GM23338 (cell line): ENCODE results near the gene AGAP1. TPM values are rescaled to one million over a fixed set of nuclear protein-coding genes. Genes with fewer than 3 reads are reported as not detected.
A peak's percentile ranks its signal among the peaks of the same experiment; 100 is the strongest.

ENCODE experiments used
- ATAC-seq: fragments of 200-7000 bp; cut with Tn5 transposase; 3 replicates; pipeline ENCODE4 v1.9.1; 2020
- DNase-seq: peaks from one replicate; pipeline ENCODE4 v3.0.0-alpha.2; 2015; ENCODE audit warnings: low spot score
- H2AFZ ChIP-seq: fragments of 200-600 bp; sonication (generic); 2 replicates; pipeline ENCODE4 v1.8.0; 2016; ENCODE audit warnings: antibody characterized with exemption, mild to moderate bottlenecking, moderate library complexity
- H3F3A ChIP-seq: fragments of 200-600 bp; sonication (generic); replicated peaks from 2 replicates; pipeline ENCODE4 v1.8.0; 2017; ENCODE audit warnings: antibody characterized with exemption, mixed run types, low read depth
- H3K27ac ChIP-seq: fragments of 200-600 bp; sonication (generic); 2 replicates; pipeline ENCODE4 v1.6.1; 2016; ENCODE audit warnings: low read depth
- H3K27me3 ChIP-seq: fragments of 200-600 bp; sonication (generic); 2 replicates; pipeline ENCODE4 v1.8.0; 2016; ENCODE audit warnings: mild to moderate bottlenecking, mixed run types, moderate library complexity; ENCODE audit not compliant: insufficient read depth
- H3K36me3 ChIP-seq: fragments of 200-600 bp; sonication (generic); 2 replicates; pipeline ENCODE4 v1.8.0; 2016; ENCODE audit warnings: mild to moderate bottlenecking; ENCODE audit not compliant: insufficient read depth
- H3K4me1 ChIP-seq: fragments of 200-600 bp; sonication (generic); 2 replicates; pipeline ENCODE4 v1.8.0; 2016; ENCODE audit warnings: mild to moderate bottlenecking, moderate library complexity; ENCODE audit not compliant: insufficient read depth
- H3K4me2 ChIP-seq: fragments of 200-600 bp; sonication (generic); 2 replicates; pipeline ENCODE4 v1.7.1; 2017; ENCODE audit warnings: mixed run types
- H3K4me3 ChIP-seq: fragments of 200-600 bp; sonication (generic); 2 replicates; pipeline ENCODE4 v1.6.1; 2016; ENCODE audit warnings: mixed run types
- H3K79me2 ChIP-seq: fragments of 200-600 bp; sonication (generic); replicated peaks from 2 replicates; pipeline ENCODE4 v1.8.0; 2017; ENCODE audit warnings: mild to moderate bottlenecking; ENCODE audit not compliant: insufficient read depth
- H3K9me2 ChIP-seq: fragments of 200-600 bp; sonication (generic); 2 replicates; pipeline ENCODE4 v1.8.0; 2017; ENCODE audit not compliant: insufficient read depth
- H4K20me1 ChIP-seq: fragments of 200-600 bp; sonication (generic); replicated peaks from 2 replicates; pipeline ENCODE4 v1.8.0; 2017; ENCODE audit warnings: mild to moderate bottlenecking; ENCODE audit not compliant: insufficient read depth
- H3K27ac Mint-ChIP-seq: 2 replicates; pipeline ENCODE4 v1.8.0; 2020; ENCODE audit warnings: inconsistent platforms, mild to moderate bottlenecking, moderate library complexity, mixed read lengths
- H3K27me3 Mint-ChIP-seq: 3 replicates; pipeline ENCODE4 v1.8.0; 2022; ENCODE audit warnings: low read depth, mild to moderate bottlenecking, moderate library complexity, mixed read lengths, inconsistent platforms; ENCODE audit not compliant: insufficient read depth, poor library complexity
- H3K36me3 Mint-ChIP-seq: 3 replicates; pipeline ENCODE4 v1.8.0; 2021; ENCODE audit warnings: low read depth, mild to moderate bottlenecking, inconsistent platforms, moderate library complexity, mixed read lengths
- H3K4me1 Mint-ChIP-seq: 3 replicates; pipeline ENCODE4 v1.8.0; 2020; ENCODE audit warnings: mild to moderate bottlenecking, inconsistent platforms, mixed read lengths
- H3K4me3 Mint-ChIP-seq: 3 replicates; pipeline ENCODE4 v1.8.0; 2021; ENCODE audit warnings: moderate library complexity, mild to moderate bottlenecking, inconsistent platforms, mixed read lengths
- H3K9me3 Mint-ChIP-seq: 3 replicates; pipeline ENCODE4 v1.8.0; 2020; ENCODE audit warnings: moderate library complexity, mild to moderate bottlenecking, inconsistent platforms, mixed read lengths
- CTCF ChIP-seq, 2 experiments: fragments of 200-600 bp in 1 of 2; sonication (generic) in 1 of 2; conservative IDR thresholded peaks; 2 replicates each; pipeline versions ENCODE4 v1.5.1 to v1.6.1; 2016 to 2017; ENCODE audit warnings: antibody characterized with exemption in 2 of 2, low read depth in 2 of 2, mild to moderate bottlenecking in 2 of 2, moderate library complexity in 1 of 2
- ETS1 ChIP-seq: IDR thresholded peaks from 2 replicates; pipeline ENCODE4 v1.6.1; 2016; ENCODE audit warnings: antibody characterized with exemption
- EZH2 ChIP-seq: fragments of 200-600 bp; sonication (generic); IDR thresholded peaks from one replicate; pipeline ENCODE4 v1.8.0; 2017; ENCODE audit warnings: antibody characterized with exemption, mild to moderate bottlenecking, low read depth; ENCODE audit not compliant: unreplicated experiment
- EZH2phosphoT487 ChIP-seq: fragments of 200-600 bp; sonication (generic); IDR thresholded peaks from one replicate; pipeline ENCODE4 v1.8.1; 2018; ENCODE audit warnings: antibody characterized with exemption; ENCODE audit not compliant: unreplicated experiment
- JUNB ChIP-seq: IDR thresholded peaks from one replicate; pipeline ENCODE4 v1.6.1; 2016; ENCODE audit warnings: antibody characterized with exemption; ENCODE audit not compliant: unreplicated experiment
- REST ChIP-seq: IDR thresholded peaks from one replicate; pipeline ENCODE4 v1.6.1; 2018; ENCODE audit warnings: antibody characterized with exemption; ENCODE audit not compliant: unreplicated experiment
- STAT1 ChIP-seq: IDR thresholded peaks from one replicate; pipeline ENCODE4 v1.6.1; 2016; ENCODE audit warnings: antibody characterized with exemption; ENCODE audit not compliant: unreplicated experiment
- ZNF114 ChIP-seq: fragments of 250-450 bp; sonication (Bioruptor Pico); IDR thresholded peaks from 2 replicates; pipeline ENCODE4 v1.5.0; 2020; ENCODE audit warnings: mild to moderate bottlenecking, moderate library complexity
- polyA plus RNA-seq: library from polyadenylated mRNA; unstranded; fragments of >200 nt; fragmentation: Nextera tagmentation; extraction: Ambion mirVana; gene quantifications from 2 replicates; pipeline ENCODE4 v1.2.1, GENCODE V29; 2016
- total RNA-seq: library from RNA; depleted of rRNA; stranded (reverse); fragments of >200 nt; shearing (Covaris generic); gene quantifications from 2 replicates; pipeline ENCODE4 v1.2.3, GENCODE V29; 2014

AGAP1 gene
- total and polyA plus RNA-seq, 2 experiments from 2014 or later, result 13.3 to 27.9 TPM

GRCh38 chr2:235514627-235515363 lies 21.0 kb downstream of the AGAP1 start:
- Mint-ChIP-seq H3K27ac (no peak overlapping the region), H3K9me3 (peaks cover 15% of the 10 kb centered on the region), H3K36me3 (peaks cover 21% of the 10 kb centered on the region), H3K27me3 (peaks cover 13% of the 10 kb centered on the region), H3K4me3 (no peak overlapping the region), H3K4me1 (peaks cover 25% of the 10 kb centered on the region)
- Histone ChIP-seq H3K9me2 (no peaks in the 10 kb centered on the region), H3F3A (no peaks in the 10 kb centered on the region), H3K4me3 (no peak overlapping the region), H3K27me3 (no peaks in the 10 kb centered on the region), H3K4me2 (no peak overlapping the region), H3K36me3 (no peaks in the 10 kb centered on the region), H2AFZ (no peak overlapping the region), H3K27ac (no peak overlapping the region), H3K79me2 (peaks cover 99% of the 10 kb centered on the region), H3K4me1 (peaks cover 19% of the 10 kb centered on the region), H4K20me1 (peaks cover 13% of the 10 kb centered on the region)
- DNase-seq (peak; percentile 53), ATAC-seq (peak; percentile 65)
- TF ChIP-seq ETS1, result no peak
- no peak for TF ChIP-seq EZH2
- no peak for TF ChIP-seq REST
- peak; percentile 48 to 61 for TF ChIP-seq CTCF (conservative IDR thresholded peaks at IDR 0.05; ENCODE audit: low read depth in 2 of 2)

GRCh38 chr2:235515364-235515742 lies 21.5 kb downstream of the AGAP1 start:
- no peak overlapping the region for H3K4me3 ChIP-seq
- peaks cover 12% of the 10 kb centered on the region for H4K20me1 ChIP-seq
- peaks cover 21% of the 10 kb centered on the region for H3K36me3 Mint-ChIP-seq
- peaks cover 15% of the 10 kb centered on the region for H3K9me3 Mint-ChIP-seq
- no peak overlapping the region for H3K4me3 Mint-ChIP-seq
- no peak overlapping the region for H2AFZ ChIP-seq
- no peaks in the 10 kb centered on the region for H3K36me3 ChIP-seq
- H3K79me2 ChIP-seq, result peaks cover 99% of the 10 kb centered on the region
- no peak overlapping the region for H3K4me2 ChIP-seq
- H3K4me1 Mint-ChIP-seq, result peaks cover 25% of the 10 kb centered on the region
- peaks cover 19% of the 10 kb centered on the region for H3K4me1 ChIP-seq
- DNase-seq (no peak), ATAC-seq (no peak)
- no peaks in the 10 kb centered on the region for H3K9me2 ChIP-seq
- TF ChIP-seq STAT1, result no peak
- TF ChIP-seq ZNF114, result no peak
- TF ChIP-seq REST, result no peak
- TF ChIP-seq JUNB, result no peak
- no peak for TF ChIP-seq EZH2phosphoT487
- TF ChIP-seq CTCF (conservative IDR thresholded peaks at IDR 0.05; ENCODE audit: low read depth in 2 of 2), result no peak
- no peaks in the 10 kb centered on the region for H3F3A ChIP-seq
- H3K27me3 Mint-ChIP-seq, result peaks cover 13% of the 10 kb centered on the region
- H3K27ac ChIP-seq, result no peak overlapping the region
- H3K27ac Mint-ChIP-seq, result no peak overlapping the region
- H3K27me3 ChIP-seq, result no peaks in the 10 kb centered on the region
